ENCODE measurements around the gene RNU6-1.

Gene RNU6-1

DNA sequence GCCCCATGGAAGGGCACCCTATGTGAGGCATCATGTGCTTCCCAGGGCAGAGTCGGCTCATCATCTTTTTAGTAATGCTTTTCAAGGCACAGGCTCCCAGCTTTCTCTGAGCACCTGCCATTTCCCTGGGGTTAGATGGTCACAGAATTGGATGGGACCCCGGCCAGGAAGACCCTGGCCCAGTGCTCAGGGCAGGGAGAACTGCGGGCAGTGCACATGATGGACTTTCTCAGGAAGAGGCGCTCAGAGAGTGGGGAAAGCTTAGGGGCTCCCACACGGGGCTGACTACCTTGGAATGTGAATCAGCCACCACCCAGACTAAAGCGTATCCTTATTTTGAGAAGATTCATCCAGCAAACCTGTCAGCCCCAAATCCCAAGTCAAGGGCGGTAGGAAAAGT lies 31.0 kb downstream of the RNU6-1 start:
- Histone ChIP-seq H3K4me3 (ENCODE audit: low read depth, low read length) (no peak overlapping the region), H3K4me1 (ENCODE audit: control insufficient read depth, insufficient read depth, low read length) (peaks cover 6% of the 10 kb centered on the region; the same call in 1 of the 2 replicates), H3K9me3 (ENCODE audit: control insufficient read depth, insufficient read depth, low read depth, low read length) (no peaks in the 10 kb centered on the region), H3K36me3 (ENCODE audit: control insufficient read depth in 2 of 2, insufficient read depth in 1 of 2, low read length in 2 of 2) (no peaks in the 10 kb centered on the region), H3K27ac (ENCODE audit: extremely low read depth, low read depth, low read length) (no peak overlapping the region)
- ChIA-PET CTCF (interaction anchor here (0.6 kb wide), 1 partner anchor 531 kb away, joined by 3 read pairs; no protein-coding TSS in a partner anchor), POLR2A (no interaction called here)
- TF ChIP-seq ZNF510 (tag by site-specific recombination; IDR thresholded peaks at IDR 0.05; ENCODE audit: insufficient replicate concordance): no peak
- TF ChIP-seq KLF16 (tag by site-specific recombination; IDR thresholded peaks at IDR 0.05): no peak

DNA sequence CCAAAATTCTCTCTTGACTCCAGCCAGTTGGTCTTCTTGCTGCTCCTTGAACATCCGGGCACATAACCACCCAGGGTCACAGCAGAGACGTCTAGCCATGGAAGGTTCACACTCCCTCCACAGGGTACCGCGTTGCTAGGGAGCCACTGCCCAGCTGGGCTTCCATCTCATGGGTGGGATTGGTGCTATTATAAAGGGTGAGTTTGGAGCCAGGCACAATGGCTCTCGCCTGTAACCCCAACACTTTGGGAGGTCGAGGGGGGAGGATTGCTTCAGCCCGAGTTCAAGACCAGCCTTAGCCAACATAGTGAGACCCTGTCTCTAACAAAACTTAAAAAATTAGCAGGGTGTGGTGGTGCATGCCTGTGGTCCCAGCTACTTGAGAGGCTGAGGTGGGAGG lies 32.0 kb downstream of the RNU6-1 start:
- ChIA-PET CTCF (no interaction called here), POLR2A (no interaction called here)
- no peak overlapping the region for H3K4me3 ChIP-seq (ENCODE audit: low read depth, low read length)
- no peaks in the 10 kb centered on the region for H3K9me3 ChIP-seq (ENCODE audit: control insufficient read depth, insufficient read depth, low read depth, low read length)
- TF ChIP-seq ZNF114 (tag by site-specific recombination; IDR thresholded peaks at IDR 0.05): no peak
- no peak for TF ChIP-seq ZNF670 (tag by site-specific recombination; IDR thresholded peaks at IDR 0.05; ENCODE audit: low read depth)
- TF ChIP-seq, protein P1, sequence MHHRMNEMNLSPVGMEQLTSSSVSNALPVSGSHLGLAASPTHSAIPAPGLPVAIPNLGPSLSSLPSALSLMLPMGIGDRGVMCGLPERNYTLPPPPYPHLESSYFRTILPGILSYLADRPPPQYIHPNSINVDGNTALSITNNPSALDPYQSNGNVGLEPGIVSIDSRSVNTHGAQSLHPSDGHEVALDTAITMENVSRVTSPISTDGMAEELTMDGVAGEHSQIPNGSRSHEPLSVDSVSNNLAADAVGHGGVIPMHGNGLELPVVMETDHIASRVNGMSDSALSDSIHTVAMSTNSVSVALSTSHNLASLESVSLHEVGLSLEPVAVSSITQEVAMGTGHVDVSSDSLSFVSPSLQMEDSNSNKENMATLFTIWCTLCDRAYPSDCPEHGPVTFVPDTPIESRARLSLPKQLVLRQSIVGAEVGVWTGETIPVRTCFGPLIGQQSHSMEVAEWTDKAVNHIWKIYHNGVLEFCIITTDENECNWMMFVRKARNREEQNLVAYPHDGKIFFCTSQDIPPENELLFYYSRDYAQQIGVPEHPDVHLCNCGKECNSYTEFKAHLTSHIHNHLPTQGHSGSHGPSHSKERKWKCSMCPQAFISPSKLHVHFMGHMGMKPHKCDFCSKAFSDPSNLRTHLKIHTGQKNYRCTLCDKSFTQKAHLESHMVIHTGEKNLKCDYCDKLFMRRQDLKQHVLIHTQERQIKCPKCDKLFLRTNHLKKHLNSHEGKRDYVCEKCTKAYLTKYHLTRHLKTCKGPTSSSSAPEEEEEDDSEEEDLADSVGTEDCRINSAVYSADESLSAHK (tag by site-specific recombination; IDR thresholded peaks at IDR 0.05): no peak
- TF ChIP-seq ZNF155 (tag by site-specific recombination; IDR thresholded peaks at IDR 0.05): no peak
- TF ChIP-seq KLF16 (tag by site-specific recombination; IDR thresholded peaks at IDR 0.05): no peak
- no peak for TF ChIP-seq SP7 (tag by site-specific recombination; IDR thresholded peaks at IDR 0.05)
- TF ChIP-seq, protein P2, sequence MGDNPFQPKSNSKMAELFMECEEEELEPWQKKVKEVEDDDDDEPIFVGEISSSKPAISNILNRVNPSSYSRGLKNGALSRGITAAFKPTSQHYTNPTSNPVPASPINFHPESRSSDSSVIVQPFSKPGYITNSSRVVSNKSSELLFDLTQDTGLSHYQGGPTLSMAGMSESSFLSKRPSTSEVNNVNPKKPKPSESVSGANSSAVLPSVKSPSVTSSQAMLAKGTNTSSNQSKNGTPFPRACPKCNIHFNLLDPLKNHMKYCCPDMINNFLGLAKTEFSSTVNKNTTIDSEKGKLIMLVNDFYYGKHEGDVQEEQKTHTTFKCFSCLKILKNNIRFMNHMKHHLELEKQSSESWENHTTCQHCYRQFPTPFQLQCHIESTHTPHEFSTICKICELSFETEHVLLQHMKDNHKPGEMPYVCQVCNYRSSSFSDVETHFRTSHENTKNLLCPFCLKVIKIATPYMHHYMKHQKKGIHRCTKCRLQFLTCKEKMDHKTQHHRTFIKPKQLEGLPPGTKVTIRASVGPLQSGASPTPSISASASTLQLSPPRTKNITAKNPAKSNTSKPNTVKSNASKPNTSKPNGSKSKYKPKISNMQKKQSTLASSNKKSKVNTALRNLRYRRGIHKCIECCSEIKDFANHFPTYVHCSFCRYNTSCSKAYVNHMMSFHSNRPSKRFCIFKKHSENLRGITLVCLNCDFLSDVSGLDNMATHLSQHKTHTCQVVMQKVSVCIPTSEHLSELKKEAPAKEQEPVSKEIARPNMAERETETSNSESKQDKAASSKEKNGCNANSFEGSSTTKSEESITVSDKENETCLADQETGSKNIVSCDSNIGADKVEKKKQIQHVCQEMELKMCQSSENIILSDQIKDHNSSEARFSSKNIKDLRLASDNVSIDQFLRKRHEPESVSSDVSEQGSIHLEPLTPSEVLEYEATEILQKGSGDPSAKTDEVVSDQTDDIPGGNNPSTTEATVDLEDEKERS (tag by site-specific recombination; IDR thresholded peaks at IDR 0.05): no peak
- no peak for TF ChIP-seq ZNF549 (tag by site-specific recombination; IDR thresholded peaks at IDR 0.05)
- TF ChIP-seq ZNF837 (tag by site-specific recombination; IDR thresholded peaks at IDR 0.05): no peak
- TF ChIP-seq, protein P3, sequence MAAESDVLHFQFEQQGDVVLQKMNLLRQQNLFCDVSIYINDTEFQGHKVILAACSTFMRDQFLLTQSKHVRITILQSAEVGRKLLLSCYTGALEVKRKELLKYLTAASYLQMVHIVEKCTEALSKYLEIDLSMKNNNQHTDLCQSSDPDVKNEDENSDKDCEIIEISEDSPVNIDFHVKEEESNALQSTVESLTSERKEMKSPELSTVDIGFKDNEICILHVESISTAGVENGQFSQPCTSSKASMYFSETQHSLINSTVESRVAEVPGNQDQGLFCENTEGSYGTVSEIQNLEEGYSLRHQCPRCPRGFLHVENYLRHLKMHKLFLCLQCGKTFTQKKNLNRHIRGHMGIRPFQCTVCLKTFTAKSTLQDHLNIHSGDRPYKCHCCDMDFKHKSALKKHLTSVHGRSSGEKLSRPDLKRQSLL (tag by site-specific recombination; IDR thresholded peaks at IDR 0.05): no peak
- no peak for TF ChIP-seq ZNF571 (tag by site-specific recombination; IDR thresholded peaks at IDR 0.05)
- TF ChIP-seq, protein P4, sequence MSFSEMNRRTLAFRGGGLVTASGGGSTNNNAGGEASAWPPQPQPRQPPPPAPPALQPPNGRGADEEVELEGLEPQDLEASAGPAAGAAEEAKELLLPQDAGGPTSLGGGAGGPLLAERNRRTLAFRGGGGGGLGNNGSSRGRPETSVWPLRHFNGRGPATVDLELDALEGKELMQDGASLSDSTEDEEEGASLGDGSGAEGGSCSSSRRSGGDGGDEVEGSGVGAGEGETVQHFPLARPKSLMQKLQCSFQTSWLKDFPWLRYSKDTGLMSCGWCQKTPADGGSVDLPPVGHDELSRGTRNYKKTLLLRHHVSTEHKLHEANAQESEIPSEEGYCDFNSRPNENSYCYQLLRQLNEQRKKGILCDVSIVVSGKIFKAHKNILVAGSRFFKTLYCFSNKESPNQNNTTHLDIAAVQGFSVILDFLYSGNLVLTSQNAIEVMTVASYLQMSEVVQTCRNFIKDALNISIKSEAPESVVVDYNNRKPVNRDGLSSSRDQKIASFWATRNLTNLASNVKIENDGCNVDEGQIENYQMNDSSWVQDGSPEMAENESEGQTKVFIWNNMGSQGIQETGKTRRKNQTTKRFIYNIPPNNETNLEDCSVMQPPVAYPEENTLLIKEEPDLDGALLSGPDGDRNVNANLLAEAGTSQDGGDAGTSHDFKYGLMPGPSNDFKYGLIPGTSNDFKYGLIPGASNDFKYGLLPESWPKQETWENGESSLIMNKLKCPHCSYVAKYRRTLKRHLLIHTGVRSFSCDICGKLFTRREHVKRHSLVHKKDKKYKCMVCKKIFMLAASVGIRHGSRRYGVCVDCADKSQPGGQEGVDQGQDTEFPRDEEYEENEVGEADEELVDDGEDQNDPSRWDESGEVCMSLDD (tag by site-specific recombination; IDR thresholded peaks at IDR 0.05): no peak
- no peak for TF ChIP-seq ZNF157 (tag by site-specific recombination; IDR thresholded peaks at IDR 0.05)
- TF ChIP-seq, protein P5, sequence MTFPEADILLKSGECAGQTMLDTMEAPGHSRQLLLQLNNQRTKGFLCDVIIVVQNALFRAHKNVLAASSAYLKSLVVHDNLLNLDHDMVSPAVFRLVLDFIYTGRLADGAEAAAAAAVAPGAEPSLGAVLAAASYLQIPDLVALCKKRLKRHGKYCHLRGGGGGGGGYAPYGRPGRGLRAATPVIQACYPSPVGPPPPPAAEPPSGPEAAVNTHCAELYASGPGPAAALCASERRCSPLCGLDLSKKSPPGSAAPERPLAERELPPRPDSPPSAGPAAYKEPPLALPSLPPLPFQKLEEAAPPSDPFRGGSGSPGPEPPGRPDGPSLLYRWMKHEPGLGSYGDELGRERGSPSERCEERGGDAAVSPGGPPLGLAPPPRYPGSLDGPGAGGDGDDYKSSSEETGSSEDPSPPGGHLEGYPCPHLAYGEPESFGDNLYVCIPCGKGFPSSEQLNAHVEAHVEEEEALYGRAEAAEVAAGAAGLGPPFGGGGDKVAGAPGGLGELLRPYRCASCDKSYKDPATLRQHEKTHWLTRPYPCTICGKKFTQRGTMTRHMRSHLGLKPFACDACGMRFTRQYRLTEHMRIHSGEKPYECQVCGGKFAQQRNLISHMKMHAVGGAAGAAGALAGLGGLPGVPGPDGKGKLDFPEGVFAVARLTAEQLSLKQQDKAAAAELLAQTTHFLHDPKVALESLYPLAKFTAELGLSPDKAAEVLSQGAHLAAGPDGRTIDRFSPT (tag by site-specific recombination; IDR thresholded peaks at IDR 0.05): no peak
- no peak for TF ChIP-seq ZFHX2 (tag by site-specific recombination; conservative IDR thresholded peaks at IDR 0.05)
- TF ChIP-seq ZIC2 (tag by site-specific recombination; IDR thresholded peaks at IDR 0.05): no peak
- TF ChIP-seq ZNF660 (tag by site-specific recombination; IDR thresholded peaks at IDR 0.05): no peak
- no peak for TF ChIP-seq OVOL3 (tag by site-specific recombination; IDR thresholded peaks at IDR 0.05)
- no peak overlapping the region for H3K27ac ChIP-seq (ENCODE audit: extremely low read depth, low read depth, low read length)
- peaks cover 6% of the 10 kb centered on the region; the same call in 1 of the 2 replicates for H3K4me1 ChIP-seq (ENCODE audit: control insufficient read depth, insufficient read depth, low read length)
- H3K36me3 ChIP-seq (ENCODE audit: control insufficient read depth in 2 of 2, insufficient read depth in 1 of 2, low read length in 2 of 2): no peaks in the 10 kb centered on the region

Data from HEK293 (cell line).